Measurements from ENCODE around the gene SLC38A7.
"Not testable (repeated sequence)": the region's sequence is repeated elsewhere in the genome, so short reads cannot be mapped to it uniquely, and the experiment has no call there.

Gene SLC38A7

GRCh38 chr16:58670946-58671583 is 13.5 kb downstream of the SLC38A7 start:
- DNase-seq: no peak

GRCh38 chr16:58670177-58670576 is 14.4 kb downstream of the SLC38A7 start:
- DNase-seq: no peak

- no peak for DNase-seq
These were observed 19.4 kb downstream of the SLC38A7 start for GRCh38 chr16:58665200-58665599.

GRCh38 chr16:58661199-58661830 is 23.3 kb downstream of the SLC38A7 start:
- DNase-seq: peak; percentile 44

GRCh38 chr16:58659911-58660310 is 24.7 kb downstream of the SLC38A7 start:
- not testable (repeated sequence) for DNase-seq

GRCh38 chr16:58658796-58659211 is 25.8 kb downstream of the SLC38A7 start:
- DNase-seq: no peak

- no peak for DNase-seq
These were observed 27.7 kb downstream of the SLC38A7 start for GRCh38 chr16:58656899-58657298.

GRCh38 chr16:58655215-58655596 is 29.4 kb downstream of the SLC38A7 start:
- DNase-seq: no peak

- DNase-seq: no peak
These were observed 29.9 kb downstream of the SLC38A7 start for GRCh38 chr16:58654560-58655214.

- no peak for DNase-seq
These were observed 31.8 kb downstream of the SLC38A7 start for GRCh38 chr16:58652741-58653140.

- DNase-seq: no peak
These were observed 32.6 kb downstream of the SLC38A7 start for GRCh38 chr16:58651965-58652348.

GRCh38 chr16:58649707-58650106 is 34.9 kb downstream of the SLC38A7 start:
- DNase-seq: no peak

GRCh38 chr16:58647107-58647506 is 37.5 kb downstream of the SLC38A7 start:
- DNase-seq: no peak

- no peak for DNase-seq
These were observed 39.6 kb downstream of the SLC38A7 start for GRCh38 chr16:58644765-58645487.

- DNase-seq: no peak
These were observed 40.5 kb downstream of the SLC38A7 start for GRCh38 chr16:58644108-58644507.

- no peak for DNase-seq
These were observed 43.6 kb downstream of the SLC38A7 start for GRCh38 chr16:58640949-58641348.

GRCh38 chr16:58639836-58640235 is 44.7 kb downstream of the SLC38A7 start:
- DNase-seq: no peak

- no peak for DNase-seq
These were observed 45.3 kb downstream of the SLC38A7 start for GRCh38 chr16:58639230-58639629.

GRCh38 chr16:58638148-58639036 is 46.2 kb downstream of the SLC38A7 start:
- DNase-seq: no peak

- DNase-seq: not testable (repeated sequence)
These were observed 47.5 kb downstream of the SLC38A7 start for GRCh38 chr16:58637021-58637420.

GRCh38 chr16:58636466-58636865 is 48.1 kb downstream of the SLC38A7 start:
- DNase-seq: no peak

GRCh38 chr16:58635502-58635901 is 49.1 kb downstream of the SLC38A7 start:
- DNase-seq: no peak
